ENCODE results near the gene DEPDC7.

DNA sequence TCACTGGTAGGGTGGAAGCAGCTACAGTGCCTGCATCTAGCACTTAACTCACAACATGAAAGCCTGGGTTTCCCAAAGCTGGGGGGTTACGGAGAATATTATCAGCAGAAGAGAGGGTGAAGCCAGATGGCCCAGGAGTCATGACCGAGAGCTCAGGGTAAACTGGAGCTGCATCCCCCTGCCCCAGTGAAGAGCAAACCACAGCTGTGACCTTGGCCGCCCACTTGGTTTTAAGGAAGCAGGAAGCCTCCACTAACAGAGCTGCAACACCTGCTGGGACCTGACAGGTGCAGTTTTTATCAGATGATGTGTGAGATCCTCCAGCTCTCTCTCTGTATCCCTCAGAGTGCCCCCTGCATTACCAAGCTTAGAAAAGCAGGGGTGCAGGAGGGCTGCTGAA lies 44.6 kb downstream of the DEPDC7 start:
- TF ChIP-seq, protein P1, sequence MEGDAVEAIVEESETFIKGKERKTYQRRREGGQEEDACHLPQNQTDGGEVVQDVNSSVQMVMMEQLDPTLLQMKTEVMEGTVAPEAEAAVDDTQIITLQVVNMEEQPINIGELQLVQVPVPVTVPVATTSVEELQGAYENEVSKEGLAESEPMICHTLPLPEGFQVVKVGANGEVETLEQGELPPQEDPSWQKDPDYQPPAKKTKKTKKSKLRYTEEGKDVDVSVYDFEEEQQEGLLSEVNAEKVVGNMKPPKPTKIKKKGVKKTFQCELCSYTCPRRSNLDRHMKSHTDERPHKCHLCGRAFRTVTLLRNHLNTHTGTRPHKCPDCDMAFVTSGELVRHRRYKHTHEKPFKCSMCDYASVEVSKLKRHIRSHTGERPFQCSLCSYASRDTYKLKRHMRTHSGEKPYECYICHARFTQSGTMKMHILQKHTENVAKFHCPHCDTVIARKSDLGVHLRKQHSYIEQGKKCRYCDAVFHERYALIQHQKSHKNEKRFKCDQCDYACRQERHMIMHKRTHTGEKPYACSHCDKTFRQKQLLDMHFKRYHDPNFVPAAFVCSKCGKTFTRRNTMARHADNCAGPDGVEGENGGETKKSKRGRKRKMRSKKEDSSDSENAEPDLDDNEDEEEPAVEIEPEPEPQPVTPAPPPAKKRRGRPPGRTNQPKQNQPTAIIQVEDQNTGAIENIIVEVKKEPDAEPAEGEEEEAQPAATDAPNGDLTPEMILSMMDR (conservative IDR thresholded peaks at IDR 0.05; ENCODE audit: low read depth in 2 of 2): no peak
- TF ChIP-seq EZH2 (IDR thresholded peaks at IDR 0.05; ENCODE audit: low read depth, unreplicated experiment) (no peak), JUNB (IDR thresholded peaks at IDR 0.05; ENCODE audit: unreplicated experiment) (no peak), POLR2AphosphoS5 (IDR thresholded peaks at IDR 0.05; ENCODE audit: low read depth) (no peak)
